K562 (cell line): ENCODE results near the gene MAZ. TPM values are rescaled to one million over a fixed set of nuclear protein-coding genes. Genes with fewer than 3 reads are reported as not detected.
A peak's percentile ranks its signal among the peaks of the same experiment; 100 is the strongest.

ENCODE experiments used
- CTBP1 ChIP-seq: fragments of 450-650 bp; IDR thresholded peaks from 2 replicates; pipeline ENCODE4 v1.6.1; 2016; ENCODE audit warnings: borderline replicate concordance
- CXXC5 ChIP-seq: fragments of 250-450 bp; sonication (Bioruptor Pico); IDR thresholded peaks from 2 replicates; pipeline ENCODE4 v1.8.0; 2022; ENCODE audit warnings: inconsistent platforms, mild to moderate bottlenecking, moderate library complexity
- RBFOX2 ChIP-seq: fragments of 200-400 bp; formaldehyde crosslinking; IDR thresholded peaks from 2 replicates; pipeline ENCODE4 v1.6.1; 2017; ENCODE audit warnings: low read depth, mild to moderate bottlenecking, low read length, moderate library complexity
- ZFP1 ChIP-seq: fragments of 450-650 bp; formaldehyde crosslinking; IDR thresholded peaks from 2 replicates; pipeline ENCODE4 v1.4.0; 2020; ENCODE audit warnings: mild to moderate bottlenecking, mixed read lengths
- polyA plus RNA-seq, 8 experiments: library from polyadenylated mRNA; depleted of rRNA in 4 of 8; stranded (reverse) in 5 of 8; unstranded in 3 of 8; fragments of >200 nt; fragmentation: Nextera tagmentation in 2 of 8; fragmentation: Illumina TruSeq in 1 of 8; extraction: Ambion mirVana in 2 of 8; extraction: Trizol in 1 of 8; gene quantifications; 2 replicates each; pipeline versions ENCODE4 v1.2.1 to v1.2.3, GENCODE V29; 2011 to 2014; ENCODE audit warnings: inconsistent platforms in 1 of 8, missing spikeins in 1 of 8
- total RNA-seq, 7 experiments: library from RNA; depleted of rRNA in 6 of 7; stranded (reverse); fragments of >200 nt in 6 of 7; fragmentation: Illumina TruSeq in 2 of 7; extraction: Trizol in 2 of 7; gene quantifications; 2 replicates each; pipeline versions ENCODE4 v1.2.1 to v1.2.3, GENCODE V29; 2011 to 2021; ENCODE audit warnings: low replicate concordance in 1 of 7
- TF ChIP-seq, protein P1 (sequence below): sonication (generic); formaldehyde crosslinking; IDR thresholded peaks from 2 replicates; pipeline ENCODE4 v1.8.0; 2022; ENCODE audit warnings: missing genetic modification reagents, mild to moderate bottlenecking, moderate library complexity, borderline replicate concordance
- TF ChIP-seq, protein P2 (sequence below): fragments of 450-650 bp; IDR thresholded peaks from 2 replicates; pipeline ENCODE4 v1.6.1; 2018; ENCODE audit not compliant: partially characterized antibody

Gene MAZ
- total and polyA plus RNA-seq, 9 of the 15 experiments (the other 6 are each of a cell fraction or from before 2014, with no cell fraction given), result 45.4 to 532 (median 250) TPM

DNA sequence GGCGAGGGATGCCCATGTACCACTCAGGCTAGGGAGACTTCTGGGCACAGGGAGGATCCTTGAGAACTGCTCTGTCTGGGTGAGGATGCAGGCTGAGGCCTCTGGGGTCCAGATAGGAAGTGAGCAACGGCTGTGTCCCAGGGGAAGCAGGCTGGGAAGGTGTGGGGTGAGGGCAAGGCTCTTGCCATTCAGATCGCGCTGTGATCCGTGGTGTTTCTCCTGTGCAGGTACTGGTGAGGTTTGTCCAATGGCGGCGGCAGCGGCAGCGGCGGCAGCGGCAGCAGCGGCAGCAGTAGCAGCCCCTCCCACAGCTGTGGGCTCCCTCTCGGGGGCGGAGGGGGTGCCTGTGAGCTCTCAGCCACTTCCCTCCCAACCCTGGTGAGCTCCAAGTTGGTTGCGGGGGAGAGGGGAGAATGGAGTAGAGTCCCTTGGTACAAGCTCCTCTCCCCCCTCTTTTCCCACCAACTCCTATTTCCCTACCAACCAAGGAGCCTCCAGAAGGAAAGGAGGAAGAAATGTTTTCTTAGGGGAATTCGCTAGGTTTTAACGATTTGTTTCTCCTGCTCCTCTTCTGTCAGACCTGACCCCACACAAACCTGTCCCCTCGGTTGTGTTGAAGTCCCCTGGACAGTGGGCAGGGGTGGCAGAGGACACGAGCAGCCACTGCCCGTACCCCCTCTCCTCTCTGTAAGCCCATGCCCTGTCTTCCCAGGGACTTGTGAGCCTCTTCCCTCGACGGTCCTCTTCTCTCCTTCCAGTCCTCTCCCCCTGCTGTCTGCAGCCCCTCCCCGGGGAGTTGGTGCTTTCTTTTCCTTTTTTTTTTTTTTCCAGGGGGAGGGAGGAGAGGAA is 3.7 kb downstream of the MAZ start (continued):
- TF ChIP-seq, protein P1, sequence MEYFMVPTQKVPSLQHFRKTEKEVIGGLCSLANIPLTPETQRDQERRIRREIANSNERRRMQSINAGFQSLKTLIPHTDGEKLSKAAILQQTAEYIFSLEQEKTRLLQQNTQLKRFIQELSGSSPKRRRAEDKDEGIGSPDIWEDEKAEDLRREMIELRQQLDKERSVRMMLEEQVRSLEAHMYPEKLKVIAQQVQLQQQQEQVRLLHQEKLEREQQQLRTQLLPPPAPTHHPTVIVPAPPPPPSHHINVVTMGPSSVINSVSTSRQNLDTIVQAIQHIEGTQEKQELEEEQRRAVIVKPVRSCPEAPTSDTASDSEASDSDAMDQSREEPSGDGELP (CRISPR knock-in tag), result peak; percentile 63; the same call in 1 of the 2 replicates
- TF ChIP-seq ZFP1 (CRISPR knock-in tag) (no peak), RBFOX2 (peak; percentile 40), CXXC5 (CRISPR knock-in tag) (0 out of 2 replicates have a peak, but pooled peaks have one; percentile 38), CTBP1 (peak; percentile 10; the same call in 1 of the 2 replicates)
- TF ChIP-seq, protein P2, sequence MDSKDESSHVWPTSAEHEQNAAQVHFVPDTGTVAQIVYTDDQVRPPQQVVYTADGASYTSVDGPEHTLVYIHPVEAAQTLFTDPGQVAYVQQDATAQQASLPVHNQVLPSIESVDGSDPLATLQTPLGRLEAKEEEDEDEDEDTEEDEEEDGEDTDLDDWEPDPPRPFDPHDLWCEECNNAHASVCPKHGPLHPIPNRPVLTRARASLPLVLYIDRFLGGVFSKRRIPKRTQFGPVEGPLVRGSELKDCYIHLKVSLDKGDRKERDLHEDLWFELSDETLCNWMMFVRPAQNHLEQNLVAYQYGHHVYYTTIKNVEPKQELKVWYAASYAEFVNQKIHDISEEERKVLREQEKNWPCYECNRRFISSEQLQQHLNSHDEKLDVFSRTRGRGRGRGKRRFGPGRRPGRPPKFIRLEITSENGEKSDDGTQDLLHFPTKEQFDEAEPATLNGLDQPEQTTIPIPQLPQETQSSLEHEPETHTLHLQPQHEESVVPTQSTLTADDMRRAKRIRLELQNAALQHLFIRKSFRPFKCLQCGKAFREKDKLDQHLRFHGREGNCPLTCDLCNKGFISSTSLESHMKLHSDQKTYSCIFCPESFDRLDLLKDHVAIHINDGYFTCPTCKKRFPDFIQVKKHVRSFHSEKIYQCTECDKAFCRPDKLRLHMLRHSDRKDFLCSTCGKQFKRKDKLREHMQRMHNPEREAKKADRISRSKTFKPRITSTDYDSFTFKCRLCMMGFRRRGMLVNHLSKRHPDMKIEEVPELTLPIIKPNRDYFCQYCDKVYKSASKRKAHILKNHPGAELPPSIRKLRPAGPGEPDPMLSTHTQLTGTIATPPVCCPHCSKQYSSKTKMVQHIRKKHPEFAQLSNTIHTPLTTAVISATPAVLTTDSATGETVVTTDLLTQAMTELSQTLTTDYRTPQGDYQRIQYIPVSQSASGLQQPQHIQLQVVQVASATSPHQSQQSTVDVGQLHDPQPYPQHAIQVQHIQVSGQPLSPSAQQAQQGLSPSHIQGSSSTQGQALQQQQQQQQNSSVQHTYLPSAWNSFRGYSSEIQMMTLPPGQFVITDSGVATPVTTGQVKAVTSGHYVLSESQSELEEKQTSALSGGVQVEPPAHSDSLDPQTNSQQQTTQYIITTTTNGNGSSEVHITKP, result peak; percentile 80
- TF ChIP-seq, all 486 proteins: peak for 23
